Lower lobe of right lung (tissue), 2 donors: Measurements from ENCODE around the gene CRYAA. TPM values are rescaled to one million over a fixed set of nuclear protein-coding genes. Genes with fewer than 3 reads are reported as not detected.

Source experiments
- ATAC-seq, 2 donors: fragments of 200-7000 bp; cut with Tn5 transposase; one replicate each; pipeline ENCODE4 v1.9.1; 2020 to 2022; ENCODE audit warnings: mild to moderate bottlenecking in 2 of 2, moderate library complexity in 2 of 2
- DNase-seq: peaks from one replicate; pipeline ENCODE4 v3.0.0-alpha.2; 2020
- H3K27ac ChIP-seq: fragments of 200-600 bp; one replicate; pipeline ENCODE4 v1.8.0; 2022
- H3K27me3 ChIP-seq: fragments of 200-600 bp; one replicate; pipeline ENCODE4 v1.8.0; 2022; ENCODE audit warnings: low read depth
- H3K36me3 ChIP-seq: fragments of 200-600 bp; one replicate; pipeline ENCODE4 v1.8.0; 2022; ENCODE audit warnings: mild to moderate bottlenecking
- H3K4me1 ChIP-seq: fragments of 200-600 bp; one replicate; pipeline ENCODE4 v1.8.0; 2022
- H3K4me3 ChIP-seq: fragments of 200-600 bp; one replicate; pipeline ENCODE4 v1.8.0; 2022; ENCODE audit warnings: mild to moderate bottlenecking
- H3K9me3 ChIP-seq: fragments of 200-600 bp; one replicate; pipeline ENCODE4 v1.8.0; 2022
- intact Hi-C: fragments of 100-400 bp; cut with DNase I; formaldehyde crosslinking; loops from one replicate; pipeline ENCODE4 v1.11.0; 2022
- total RNA-seq: library from RNA; stranded (reverse); fragmentation: NEBNext Ultra II Directional; extraction: Animal tissue kit (Norgen Biotek cat#: 25700); gene quantifications from one replicate; pipeline ENCODE4 v1.2.1, GENCODE V29; 2021
- TF ChIP-seq, protein P1 (sequence below): fragments of 200-600 bp; IDR thresholded peaks from one replicate; pipeline ENCODE4 v1.8.0; 2022; ENCODE audit warnings: antibody characterized with exemption, mild to moderate bottlenecking
- donor health status: DM: no; HTN: yes; CAD: no; lungs with severe emphysema.

CRYAA gene
- total RNA-seq, 1 donor from 2014 or later = not detected

DNA sequence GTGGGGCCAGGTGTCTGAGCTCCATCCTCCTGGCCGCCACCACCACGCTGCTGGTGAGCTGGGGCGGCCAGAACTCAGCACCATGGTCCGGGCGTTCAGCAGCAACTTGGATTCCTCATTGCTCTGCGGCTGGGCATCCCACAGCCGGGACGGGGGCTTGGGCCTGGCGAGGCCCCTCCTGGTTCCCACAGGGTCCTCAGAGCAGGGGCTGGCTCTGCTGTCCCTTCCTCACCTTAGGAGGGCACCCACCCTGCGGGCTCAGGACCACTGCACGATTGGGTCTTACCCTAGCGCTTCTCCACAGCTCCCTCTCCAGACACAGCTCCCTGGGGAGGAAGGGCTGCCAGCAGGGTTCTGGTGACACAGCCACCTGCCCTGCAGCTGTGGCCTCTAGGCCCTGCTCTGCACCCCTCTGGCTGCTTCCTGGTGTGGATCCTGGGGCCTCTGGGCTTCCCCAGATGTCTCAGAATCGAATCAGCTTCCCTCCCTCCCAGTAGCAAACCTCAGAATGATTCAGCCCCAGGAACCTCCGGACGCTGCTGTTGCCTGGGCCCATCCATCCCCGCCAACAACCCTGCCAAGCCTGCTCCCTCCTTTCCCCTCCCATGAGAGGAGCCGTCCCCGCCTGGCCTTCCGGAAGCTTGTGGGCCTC, 25.0 kb downstream of the CRYAA start:
- ATAC-seq (no peak), DNase-seq (no peak)
- Histone ChIP-seq H3K36me3 (no peaks in the 10 kb centered on the region), H3K27ac (no peak overlapping the region), H3K27me3 (no peaks in the 10 kb centered on the region), H3K4me3 (no peak overlapping the region), H3K4me1 (peaks cover 22% of the 10 kb centered on the region), H3K9me3 (peaks cover 8% of the 10 kb centered on the region)
- TF ChIP-seq, protein P1, sequence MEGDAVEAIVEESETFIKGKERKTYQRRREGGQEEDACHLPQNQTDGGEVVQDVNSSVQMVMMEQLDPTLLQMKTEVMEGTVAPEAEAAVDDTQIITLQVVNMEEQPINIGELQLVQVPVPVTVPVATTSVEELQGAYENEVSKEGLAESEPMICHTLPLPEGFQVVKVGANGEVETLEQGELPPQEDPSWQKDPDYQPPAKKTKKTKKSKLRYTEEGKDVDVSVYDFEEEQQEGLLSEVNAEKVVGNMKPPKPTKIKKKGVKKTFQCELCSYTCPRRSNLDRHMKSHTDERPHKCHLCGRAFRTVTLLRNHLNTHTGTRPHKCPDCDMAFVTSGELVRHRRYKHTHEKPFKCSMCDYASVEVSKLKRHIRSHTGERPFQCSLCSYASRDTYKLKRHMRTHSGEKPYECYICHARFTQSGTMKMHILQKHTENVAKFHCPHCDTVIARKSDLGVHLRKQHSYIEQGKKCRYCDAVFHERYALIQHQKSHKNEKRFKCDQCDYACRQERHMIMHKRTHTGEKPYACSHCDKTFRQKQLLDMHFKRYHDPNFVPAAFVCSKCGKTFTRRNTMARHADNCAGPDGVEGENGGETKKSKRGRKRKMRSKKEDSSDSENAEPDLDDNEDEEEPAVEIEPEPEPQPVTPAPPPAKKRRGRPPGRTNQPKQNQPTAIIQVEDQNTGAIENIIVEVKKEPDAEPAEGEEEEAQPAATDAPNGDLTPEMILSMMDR = no peak
- intact Hi-C loops = no loop called here

DNA sequence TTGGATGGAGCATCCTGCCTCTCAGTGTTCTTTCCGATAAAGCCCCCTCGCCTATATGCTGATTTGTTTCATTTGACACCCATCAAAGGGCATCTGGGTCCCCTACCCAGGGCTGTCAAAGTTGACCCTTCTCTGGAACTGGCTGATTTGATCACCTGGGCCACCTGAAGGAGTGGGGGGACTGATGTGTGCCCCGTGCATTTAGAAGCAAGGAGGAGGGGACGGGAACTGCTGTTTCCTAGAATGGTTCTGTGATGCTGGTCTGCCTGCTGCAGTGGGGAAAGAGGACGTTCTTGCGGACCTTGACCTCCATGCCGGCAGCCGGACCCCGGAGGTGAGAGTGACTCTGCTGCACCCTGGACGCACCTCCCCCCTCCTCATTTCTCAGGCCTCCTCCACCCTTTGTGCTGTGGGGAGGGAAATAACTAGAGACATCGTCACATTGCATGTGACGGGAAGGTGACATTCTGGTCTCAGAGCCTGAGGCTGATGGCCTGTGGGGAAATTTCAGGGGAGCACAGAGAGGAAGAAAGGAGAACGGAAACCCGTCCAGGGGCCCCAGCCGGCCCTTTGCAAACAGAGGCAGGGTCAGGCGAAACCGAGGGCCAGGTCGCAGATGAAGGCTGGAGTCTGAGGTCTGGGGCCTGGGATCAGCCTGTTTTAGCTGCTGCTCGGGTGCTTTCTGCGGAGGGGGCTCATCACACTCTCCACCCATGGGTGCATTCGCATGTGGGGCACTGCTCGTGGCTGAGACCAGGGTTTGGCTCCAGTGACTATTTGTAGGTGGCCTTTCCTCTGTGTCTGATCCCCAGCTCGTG, 25.7 kb downstream of the CRYAA start:
- Histone ChIP-seq H3K4me3 (no peak overlapping the region), H3K27me3 (no peaks in the 10 kb centered on the region), H3K9me3 (peaks cover 11% of the 10 kb centered on the region), H3K4me1 (peaks cover 22% of the 10 kb centered on the region), H3K27ac (peak overlapping the region; percentile 56), H3K36me3 (no peaks in the 10 kb centered on the region)
- ATAC-seq (no peak), DNase-seq (no peak)
- intact Hi-C loops = no loop called here
- TF ChIP-seq, protein P1 = no peak

DNA sequence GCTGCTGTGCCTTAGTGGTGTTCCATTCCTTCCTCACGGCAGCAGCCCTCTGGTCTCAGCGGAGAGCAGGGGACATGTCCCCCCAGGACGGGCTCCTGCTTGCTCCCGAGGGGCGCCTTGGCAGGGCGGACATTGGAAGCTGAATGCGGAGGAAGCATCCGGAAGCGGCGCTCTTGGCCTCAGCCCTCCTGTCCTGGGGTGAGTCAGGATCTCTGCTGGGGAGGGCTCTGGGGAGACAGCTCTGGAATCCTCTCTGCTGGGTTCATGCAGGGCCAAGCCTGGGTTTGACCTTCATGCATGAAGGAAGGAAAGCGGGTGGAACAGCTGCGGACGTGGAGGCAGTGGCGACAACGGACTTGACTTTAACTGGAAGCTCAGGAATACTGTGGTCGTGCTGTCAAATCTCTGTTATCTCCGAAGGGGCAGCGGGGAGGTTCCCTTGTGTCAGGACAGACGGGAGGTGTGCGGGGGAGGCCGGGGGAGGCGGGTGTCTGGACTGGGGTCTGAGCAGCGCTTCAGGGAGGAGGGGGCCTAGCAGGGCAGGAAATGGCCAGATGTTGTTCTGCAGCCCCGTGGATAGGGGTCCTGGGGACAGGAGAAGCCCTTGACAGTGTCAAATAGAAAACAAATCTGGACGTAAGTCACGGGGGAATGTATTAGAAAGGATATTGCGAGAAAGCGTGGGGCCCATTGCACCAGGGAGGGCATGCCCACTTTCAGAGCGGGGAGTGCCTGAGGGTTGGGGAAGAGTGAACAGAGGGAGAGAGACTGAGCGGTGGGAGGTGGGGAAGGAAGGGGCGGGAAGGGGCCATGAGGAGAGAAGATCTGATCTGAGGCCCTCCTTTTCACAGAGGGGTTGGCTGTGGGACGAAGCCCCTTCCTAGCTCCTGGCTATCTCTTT, 26.6 kb downstream of the CRYAA start:
- intact Hi-C loops = no loop called here

DNA sequence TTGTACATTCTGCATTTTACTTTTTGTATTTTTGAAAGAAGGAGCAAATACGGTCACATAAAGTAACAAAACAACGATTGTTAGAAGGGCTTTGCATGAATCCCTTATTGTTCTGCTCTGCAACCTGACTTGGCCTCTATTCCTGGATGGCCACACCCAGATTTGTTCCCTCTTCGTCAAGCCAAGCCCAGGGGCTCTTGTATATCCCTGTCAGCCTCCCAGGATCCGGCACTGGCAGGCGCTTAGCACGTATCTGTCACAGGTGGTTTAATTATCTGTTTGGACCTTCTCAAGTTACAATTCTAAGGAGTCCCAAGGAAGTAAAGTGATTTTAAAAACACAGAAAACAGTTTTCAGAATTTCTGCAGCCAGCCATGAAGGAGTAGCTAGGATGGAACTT, 28.0 kb downstream of the CRYAA start:
- H3K27me3 ChIP-seq = no peaks in the 10 kb centered on the region
- no peaks in the 10 kb centered on the region for H3K36me3 ChIP-seq
- intact Hi-C loops = no loop called here
- peak overlapping the region; percentile 56 for H3K27ac ChIP-seq
- H3K4me3 ChIP-seq = no peak overlapping the region
- DNase-seq (no peak), ATAC-seq (peak; percentile 78 to 86)
- TF ChIP-seq, protein P1 = no peak
- H3K9me3 ChIP-seq = peaks cover 19% of the 10 kb centered on the region
- H3K4me1 ChIP-seq = peaks cover 22% of the 10 kb centered on the region

More for the DNA sequence above, 26.6 kb downstream of the CRYAA start:
- Histone ChIP-seq H3K36me3 (no peaks in the 10 kb centered on the region), H3K4me3 (no peak overlapping the region), H3K9me3 (peaks cover 11% of the 10 kb centered on the region), H3K27me3 (no peaks in the 10 kb centered on the region), H3K4me1 (peaks cover 22% of the 10 kb centered on the region), H3K27ac (peak overlapping the region; percentile 56)
- ATAC-seq = peak in 1 of 2 donors; percentile 27
- TF ChIP-seq, protein P1 = no peak
- no peak for DNase-seq

DNA sequence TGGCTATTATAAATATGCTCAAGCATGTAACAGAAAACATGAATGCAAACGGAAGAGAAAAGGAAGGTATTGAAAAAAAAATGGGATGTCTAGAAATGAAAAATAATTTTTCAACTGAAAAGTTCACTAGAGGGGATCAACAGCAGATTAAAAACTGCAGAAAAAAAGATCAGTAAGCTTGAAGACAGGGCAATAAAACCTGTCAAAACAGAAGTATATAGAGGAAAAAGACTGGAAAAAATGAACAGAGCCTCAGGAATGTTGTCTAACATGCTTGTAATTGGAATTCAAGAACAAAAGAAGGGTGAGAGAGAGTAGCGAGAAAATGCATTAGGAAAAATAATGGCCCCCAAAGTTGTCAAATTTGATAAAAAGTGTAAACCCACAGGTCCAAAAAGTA, 29.6 kb downstream of the CRYAA start:
- Histone ChIP-seq H3K4me3 (no peak overlapping the region), H3K36me3 (no peaks in the 10 kb centered on the region), H3K4me1 (peaks cover 22% of the 10 kb centered on the region), H3K9me3 (peaks cover 26% of the 10 kb centered on the region), H3K27me3 (no peaks in the 10 kb centered on the region), H3K27ac (no peak overlapping the region)
- intact Hi-C loops = no loop called here
- DNase-seq (no peak), ATAC-seq (no peak)
- TF ChIP-seq, protein P1 = no peak
